ENCODE results near the gene NDST3. TPM values are rescaled to one million over a fixed set of nuclear protein-coding genes. Genes with fewer than 3 reads are reported as not detected.

Gene NDST3
- total RNA-seq, 1 donor from 2014 or later: not detected

DNA sequence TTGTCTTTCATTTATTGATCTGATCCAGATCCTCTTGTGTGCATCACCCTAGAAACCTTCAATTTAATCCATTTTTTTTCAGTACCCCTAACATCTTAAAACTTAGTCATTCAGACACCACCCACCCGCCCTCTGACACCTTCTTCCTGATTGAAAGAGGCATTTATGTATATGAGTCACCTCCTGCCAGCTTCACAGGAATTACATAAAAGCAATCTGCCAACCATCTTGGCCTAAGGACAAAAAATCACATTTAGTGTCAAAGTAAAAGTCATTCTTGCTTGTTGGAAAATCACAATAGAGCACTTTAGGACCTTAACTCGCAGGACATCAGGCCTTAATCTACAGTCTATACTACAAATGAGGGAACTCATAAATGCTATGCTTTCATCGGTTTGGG, 52.1 kb downstream of the NDST3 start:
- Mint-ChIP-seq H3K9me3 (no peaks in the 10 kb centered on the region), H3K4me3 (no peak overlapping the region), H3K27me3 (no peaks in the 10 kb centered on the region), H3K27ac (no peak overlapping the region), H3K4me1 (no peaks in the 10 kb centered on the region), H3K36me3 (ENCODE audit: low read depth) (no peaks in the 10 kb centered on the region)
- ATAC-seq (ENCODE audit: low read depth) (no peak), DNase-seq (no peak)
- POLR2A ChIA-PET: no interaction called here
- TF ChIP-seq, protein P1, sequence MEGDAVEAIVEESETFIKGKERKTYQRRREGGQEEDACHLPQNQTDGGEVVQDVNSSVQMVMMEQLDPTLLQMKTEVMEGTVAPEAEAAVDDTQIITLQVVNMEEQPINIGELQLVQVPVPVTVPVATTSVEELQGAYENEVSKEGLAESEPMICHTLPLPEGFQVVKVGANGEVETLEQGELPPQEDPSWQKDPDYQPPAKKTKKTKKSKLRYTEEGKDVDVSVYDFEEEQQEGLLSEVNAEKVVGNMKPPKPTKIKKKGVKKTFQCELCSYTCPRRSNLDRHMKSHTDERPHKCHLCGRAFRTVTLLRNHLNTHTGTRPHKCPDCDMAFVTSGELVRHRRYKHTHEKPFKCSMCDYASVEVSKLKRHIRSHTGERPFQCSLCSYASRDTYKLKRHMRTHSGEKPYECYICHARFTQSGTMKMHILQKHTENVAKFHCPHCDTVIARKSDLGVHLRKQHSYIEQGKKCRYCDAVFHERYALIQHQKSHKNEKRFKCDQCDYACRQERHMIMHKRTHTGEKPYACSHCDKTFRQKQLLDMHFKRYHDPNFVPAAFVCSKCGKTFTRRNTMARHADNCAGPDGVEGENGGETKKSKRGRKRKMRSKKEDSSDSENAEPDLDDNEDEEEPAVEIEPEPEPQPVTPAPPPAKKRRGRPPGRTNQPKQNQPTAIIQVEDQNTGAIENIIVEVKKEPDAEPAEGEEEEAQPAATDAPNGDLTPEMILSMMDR (IDR thresholded peaks at IDR 0.05): no peak
- CTCF ChIA-PET: no interaction called here
- intact Hi-C loops (cut with micrococcal nuclease): no loop called here

DNA sequence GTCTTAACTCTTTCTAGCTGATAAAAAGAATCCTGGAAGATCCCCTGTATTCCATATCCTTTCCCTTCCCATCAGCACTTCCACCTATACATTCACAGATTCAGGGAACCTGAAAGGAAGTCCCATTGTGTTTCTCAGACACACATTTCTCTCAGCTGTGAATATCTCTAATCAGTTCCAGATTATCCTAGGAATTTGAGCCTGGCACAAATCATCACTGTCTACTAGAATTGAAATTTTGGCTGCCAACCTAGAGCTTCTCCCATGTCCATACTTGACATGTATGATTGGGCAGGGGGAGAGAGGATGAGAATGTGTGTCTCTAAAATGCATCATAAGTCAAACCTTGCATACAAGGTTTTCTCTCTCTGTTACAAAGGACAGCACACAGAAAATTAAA, 53.1 kb downstream of the NDST3 start:
- intact Hi-C loops (cut with micrococcal nuclease): no loop called here
- H3K9me3 Mint-ChIP-seq: no peaks in the 10 kb centered on the region
- TF ChIP-seq, protein P1 (IDR thresholded peaks at IDR 0.05): no peak
- POLR2A ChIA-PET: no interaction called here
- H3K36me3 Mint-ChIP-seq (ENCODE audit: low read depth): no peaks in the 10 kb centered on the region
- no peaks in the 10 kb centered on the region for H3K4me1 Mint-ChIP-seq
- DNase-seq (no peak), ATAC-seq (ENCODE audit: low read depth) (no peak)
- H3K4me3 Mint-ChIP-seq: no peak overlapping the region
- CTCF ChIA-PET: no interaction called here
- no peak overlapping the region for H3K27ac Mint-ChIP-seq
- H3K27me3 Mint-ChIP-seq: no peaks in the 10 kb centered on the region

DNA sequence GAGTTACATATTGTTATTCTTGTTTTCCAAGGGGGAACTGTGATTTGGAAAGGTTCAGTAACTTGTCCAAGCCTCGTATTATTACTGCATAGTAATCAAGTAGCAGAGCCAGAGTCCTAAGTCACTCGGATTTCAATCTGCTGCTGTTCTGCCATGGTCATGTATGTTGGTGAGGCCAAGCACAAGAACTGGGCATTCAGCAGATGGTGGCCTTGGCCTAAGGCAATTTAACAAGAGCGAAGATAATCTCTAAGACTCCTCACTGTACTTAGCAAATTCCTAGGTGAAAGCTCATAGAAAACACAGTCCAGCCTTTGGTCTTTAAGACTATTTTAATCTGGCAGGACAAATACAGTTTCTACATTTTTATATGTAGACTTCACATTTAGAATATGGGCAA, 64.8 kb downstream of the NDST3 start:
- no peaks in the 10 kb centered on the region for H3K9me3 Mint-ChIP-seq
- H3K27ac Mint-ChIP-seq: no peak overlapping the region
- TF ChIP-seq, protein P1 (IDR thresholded peaks at IDR 0.05): no peak
- no peaks in the 10 kb centered on the region for H3K4me1 Mint-ChIP-seq
- ChIA-PET CTCF (no interaction called here), POLR2A (no interaction called here)
- DNase-seq: no peak
- H3K36me3 Mint-ChIP-seq (ENCODE audit: low read depth): no peaks in the 10 kb centered on the region
- no peak for ATAC-seq (ENCODE audit: low read depth)
- no peaks in the 10 kb centered on the region for H3K27me3 Mint-ChIP-seq
- no peak overlapping the region for H3K4me3 Mint-ChIP-seq
- intact Hi-C loops (cut with micrococcal nuclease): no loop called here

DNA sequence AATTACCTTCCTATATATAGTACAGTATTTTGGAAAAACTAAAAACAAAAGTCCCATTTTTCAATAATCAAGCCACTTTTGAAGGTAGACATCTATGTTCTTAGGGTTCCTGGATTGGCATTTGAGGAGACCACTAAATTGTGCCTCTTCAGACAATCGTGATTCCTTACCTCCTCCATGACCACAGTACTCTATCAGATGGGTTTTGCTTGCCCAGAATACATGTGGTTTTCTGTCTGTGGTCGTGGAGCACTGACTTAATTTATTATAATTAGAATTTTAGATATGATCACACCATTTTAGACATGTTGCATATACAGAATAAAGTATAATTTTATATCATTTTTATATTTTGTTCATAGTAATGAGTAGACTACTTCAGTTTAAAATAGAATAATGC, 67.9 kb downstream of the NDST3 start:
- Mint-ChIP-seq H3K4me3 (no peak overlapping the region), H3K27ac (no peak overlapping the region), H3K9me3 (no peaks in the 10 kb centered on the region), H3K36me3 (ENCODE audit: low read depth) (no peaks in the 10 kb centered on the region), H3K4me1 (no peaks in the 10 kb centered on the region), H3K27me3 (no peaks in the 10 kb centered on the region)
- TF ChIP-seq, protein P1 (IDR thresholded peaks at IDR 0.05): no peak
- intact Hi-C loops (cut with micrococcal nuclease): no loop called here
- DNase-seq (no peak), ATAC-seq (ENCODE audit: low read depth) (no peak)
- POLR2A ChIA-PET: no interaction called here
- CTCF ChIA-PET: no interaction called here

DNA sequence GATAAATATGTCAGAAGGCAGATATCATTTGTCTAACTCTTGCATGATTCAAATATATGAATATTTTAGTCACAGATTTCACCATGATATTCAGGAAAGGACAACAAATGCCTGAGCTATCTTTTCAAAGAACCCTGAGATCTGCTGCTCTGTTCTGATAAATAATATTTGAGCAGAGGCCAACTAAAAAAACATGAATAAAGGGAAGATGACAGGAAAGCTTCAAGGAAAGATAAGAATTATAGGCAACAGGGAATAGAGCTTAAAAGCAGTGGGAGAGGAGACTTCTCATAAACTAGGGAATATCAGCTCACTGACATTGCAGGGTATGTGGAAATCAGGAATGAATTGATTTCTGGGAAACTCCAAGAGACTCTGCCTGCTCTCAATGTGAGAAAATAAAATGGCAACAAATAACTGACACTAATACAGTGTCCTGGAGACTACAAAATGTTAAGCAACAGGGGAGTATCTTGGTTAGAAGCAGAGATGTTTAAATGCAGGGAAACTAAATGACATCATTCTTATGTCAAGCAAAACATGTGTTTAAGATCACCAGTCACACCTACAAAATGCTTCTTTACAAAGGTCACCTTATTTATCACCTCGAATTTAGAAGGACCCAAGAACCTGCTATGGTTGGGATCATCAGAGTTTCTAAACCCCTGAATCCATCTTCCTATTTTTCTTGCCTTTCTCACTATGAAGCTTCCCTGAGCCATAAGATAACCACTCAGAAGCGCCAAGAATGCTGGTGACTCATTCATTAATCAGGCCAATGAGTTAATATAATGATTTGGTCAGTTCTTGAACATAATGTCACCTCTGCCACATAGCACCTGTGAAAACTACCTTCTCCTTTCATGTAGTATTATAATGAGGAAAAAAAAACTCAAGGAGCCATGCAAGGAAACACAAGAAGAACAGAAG, 78.1 kb downstream of the NDST3 start:
- Mint-ChIP-seq H3K27me3 (no peaks in the 10 kb centered on the region), H3K4me1 (no peaks in the 10 kb centered on the region), H3K27ac (no peak overlapping the region), H3K4me3 (no peak overlapping the region), H3K36me3 (ENCODE audit: low read depth) (no peaks in the 10 kb centered on the region), H3K9me3 (peaks cover 2% of the 10 kb centered on the region)
- intact Hi-C loops (cut with micrococcal nuclease): no loop called here
- ATAC-seq (ENCODE audit: low read depth) (no peak), DNase-seq (no peak)
- CTCF ChIA-PET: no interaction called here
- TF ChIP-seq, protein P1 (IDR thresholded peaks at IDR 0.05): no peak
- POLR2A ChIA-PET: no interaction called here

Data from activated B cell treated with CpG ODN at 0.5 μM for 24 hours (primary cell).